CD8-positive, alpha-beta memory T cell (primary cell): ENCODE measurements around the gene PALM3. TPM values are rescaled to one million over a fixed set of nuclear protein-coding genes. Genes with fewer than 3 reads are reported as not detected.
"Not testable (repeated sequence)": the region's sequence is repeated elsewhere in the genome, so short reads cannot be mapped to it uniquely, and the experiment has no call there.

Source experiments
- CTCF ChIA-PET: fragments of 350-600 bp; sonication (Branson Sonifier 250); formaldehyde crosslinking; loops from one replicate; lab custom pipeline; 2021; ENCODE audit warnings: antibody characterized with exemption; lab: Charles Lee
- POLR2A ChIA-PET: fragments of 350-600 bp; sonication (Branson Sonifier 250); formaldehyde crosslinking; loops from one replicate; lab custom pipeline; 2021; ENCODE audit warnings: antibody characterized with exemption; lab: Charles Lee
- DNase-seq, 5 donors: peaks; one replicate each; pipeline versions ENCODE4 v3.0.0 to v3.0.0-alpha.2; 2020 to 2022; ENCODE audit warnings: mixed read lengths in 1 of 5
- H3K27ac ChIP-seq: one replicate; pipeline ENCODE4 v1.7.0; 2013; ENCODE audit warnings: low read depth, mild to moderate bottlenecking, low read length, moderate library complexity
- H3K27me3 ChIP-seq: 2 replicates; pipeline ENCODE4 v1.7.0; 2013; ENCODE audit warnings: low read length, mild to moderate bottlenecking; ENCODE audit not compliant: insufficient read depth, poor library complexity, severe bottlenecking
- H3K36me3 ChIP-seq: 2 replicates; pipeline ENCODE4 v1.7.0; 2013; ENCODE audit warnings: mild to moderate bottlenecking, low read length, moderate library complexity; ENCODE audit not compliant: insufficient read depth
- H3K4me1 ChIP-seq: 2 replicates; pipeline ENCODE4 v1.7.0; 2013; ENCODE audit warnings: mild to moderate bottlenecking, low read length, moderate library complexity; ENCODE audit not compliant: insufficient read depth
- H3K4me3 ChIP-seq: 2 replicates; pipeline ENCODE4 v1.7.0; 2013; ENCODE audit warnings: mild to moderate bottlenecking, low read length
- H3K9me3 ChIP-seq: 2 replicates; pipeline ENCODE4 v1.7.0; 2013; ENCODE audit warnings: mild to moderate bottlenecking, low read length
- H3K27ac Mint-ChIP-seq, 8 donors: one replicate each; pipeline ENCODE4 v1.8.0; 2020 to 2021; ENCODE audit warnings: mixed read lengths in 8 of 8, mild to moderate bottlenecking in 6 of 8, inconsistent platforms in 3 of 8, moderate library complexity in 3 of 8
- H3K27me3 Mint-ChIP-seq, 2 donors: one replicate each; pipeline ENCODE4 v1.8.0; 2020 to 2021; ENCODE audit warnings: mixed read lengths in 2 of 2, mild to moderate bottlenecking in 1 of 2, moderate library complexity in 1 of 2
- H3K36me3 Mint-ChIP-seq, 3 donors: one replicate each; pipeline ENCODE4 v1.8.0; 2020 to 2021; ENCODE audit warnings: mixed read lengths in 3 of 3, inconsistent platforms in 1 of 3, mild to moderate bottlenecking in 1 of 3
- H3K4me1 Mint-ChIP-seq, 3 donors: one replicate each; pipeline ENCODE4 v1.8.0; 2020 to 2021; ENCODE audit warnings: mixed read lengths in 3 of 3, inconsistent platforms in 1 of 3, mild to moderate bottlenecking in 1 of 3
- H3K4me3 Mint-ChIP-seq, 7 donors: one replicate each; pipeline ENCODE4 v1.8.0; 2020 to 2021; ENCODE audit warnings: mixed read lengths in 7 of 7, mild to moderate bottlenecking in 6 of 7, moderate library complexity in 4 of 7, inconsistent platforms in 2 of 7
- H3K9me3 Mint-ChIP-seq, 5 donors: one replicate each; pipeline ENCODE4 v1.8.0; 2020 to 2022; ENCODE audit warnings: mixed read lengths in 5 of 5, mild to moderate bottlenecking in 3 of 5, moderate library complexity in 2 of 5, inconsistent platforms in 1 of 5
- polyA plus RNA-seq: library from polyadenylated mRNA; unstranded; fragments of 300-500 nt; fragmentation: Illumina TruSeq; gene quantifications from one replicate; pipeline ENCODE4 v1.2.3, GENCODE V29; 2021
- total RNA-seq, 2 experiments: library from RNA; stranded (reverse); gene quantifications; one replicate each; pipeline ENCODE4 v1.2.3, GENCODE V29; 2021

PALM3 gene
- total and polyA plus RNA-seq, 3 experiments from 2014 or later: not detected

DNA sequence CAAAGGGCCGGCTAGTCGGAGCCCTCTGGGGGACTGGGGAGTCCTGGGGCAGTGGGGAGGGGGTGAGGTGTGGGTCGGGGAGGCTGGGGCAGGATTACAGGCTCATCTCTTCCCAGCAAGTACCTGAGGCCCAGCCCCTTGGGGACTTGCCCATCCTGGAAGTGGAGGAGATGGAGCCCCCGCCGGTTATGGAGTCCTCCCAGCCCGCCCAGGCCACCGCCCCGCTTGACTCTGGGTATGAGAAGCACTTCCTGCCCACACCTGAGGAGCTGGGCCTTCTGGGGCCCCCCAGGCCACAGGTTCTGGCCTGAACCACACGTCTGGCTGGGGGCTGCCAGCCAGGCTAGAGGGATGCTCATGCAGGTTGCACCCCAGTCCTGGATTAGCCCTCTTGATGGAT, 9.9 kb downstream of the PALM3 start:
- Histone ChIP-seq H3K4me1 (no peaks in the 10 kb centered on the region), H3K27me3 (no peaks in the 10 kb centered on the region), H3K27ac (no peak overlapping the region), H3K4me3 (no peak overlapping the region), H3K9me3 (no peaks in the 10 kb centered on the region), H3K36me3 (peaks cover 30% of the 10 kb centered on the region)
- H3K4me3 Mint-ChIP-seq: no peak overlapping the region
- CTCF ChIA-PET: interaction anchor here (2.9 to 4.5 kb wide), 2 partner anchors 7 to 18 kb away, joined by 11 to 35 read pairs; no protein-coding TSS in a partner anchor
- DNase-seq: no peak
- H3K36me3 Mint-ChIP-seq: peaks cover 8 to 48% (median 14%) of the 10 kb centered on the region in 3 donors
- peak overlapping the region in 2 of 8 donors; percentile 74 to 88 for H3K27ac Mint-ChIP-seq
- POLR2A ChIA-PET: no interaction called here
- no peaks in the 10 kb centered on the region for H3K9me3 Mint-ChIP-seq
- H3K27me3 Mint-ChIP-seq: no peaks in the 10 kb centered on the region
- H3K4me1 Mint-ChIP-seq: peaks cover 0 to 7% (median 3%) of the 10 kb centered on the region in 3 donors

DNA sequence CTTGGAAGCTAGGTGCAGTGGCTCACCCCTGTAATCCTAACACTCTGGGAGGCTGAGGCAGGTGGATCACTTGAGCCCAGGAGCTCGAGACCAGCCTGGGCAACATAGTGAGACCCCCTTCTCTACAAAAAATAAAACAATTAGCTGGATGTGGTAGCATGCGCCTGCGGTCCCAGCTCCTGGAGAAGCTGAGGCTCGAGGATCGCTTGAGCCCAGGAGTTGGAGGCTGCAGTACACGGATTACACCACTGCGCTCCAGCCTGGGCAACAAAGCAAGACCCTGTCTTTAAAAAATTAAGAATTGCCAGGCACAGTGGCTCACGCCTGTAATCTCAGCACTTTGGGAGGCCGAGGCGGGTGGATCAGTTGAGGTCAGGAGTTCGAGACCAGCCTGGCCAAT, 10.9 kb downstream of the PALM3 start:
- H3K4me1 ChIP-seq, POLR2A ChIA-PET, DNase-seq, H3K4me3 Mint-ChIP-seq, H3K27ac ChIP-seq, H3K27me3 ChIP-seq, H3K9me3 ChIP-seq, H3K9me3 Mint-ChIP-seq, H3K27me3 Mint-ChIP-seq, H3K4me1 Mint-ChIP-seq, H3K4me3 ChIP-seq: not testable (repeated sequence)
- H3K36me3 ChIP-seq: peaks cover 30% of the 10 kb centered on the region
- CTCF ChIA-PET: interaction anchor here (1.2 to 4.5 kb wide), 3 partner anchors 8 to 19 kb away, joined by 4 to 35 read pairs (median 11); no protein-coding TSS in a partner anchor
- Mint-ChIP-seq H3K36me3 (peaks cover 8 to 57% (median 14%) of the 10 kb centered on the region in 3 donors), H3K27ac (peak overlapping the region in 1 of 8 donors; percentile 29)

DNA sequence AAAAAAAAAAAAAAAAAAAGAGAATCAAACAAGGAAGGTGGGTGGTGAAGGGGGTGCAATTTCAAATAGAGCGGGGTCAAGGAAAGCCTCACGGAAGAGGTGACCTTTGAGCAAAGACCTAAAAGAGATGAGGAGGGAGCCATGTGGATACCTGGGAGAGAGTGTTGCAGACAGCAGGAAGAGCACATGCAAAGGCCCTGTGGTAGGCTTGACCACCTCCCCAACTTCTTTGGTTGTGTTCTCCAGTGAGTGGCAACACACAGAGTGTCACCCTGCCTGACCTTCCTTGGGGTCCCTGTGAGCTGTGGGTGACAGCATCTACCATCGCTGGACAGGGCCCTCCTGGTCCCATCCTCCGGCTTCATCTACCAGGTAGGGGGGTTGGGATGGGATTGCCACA, 11.4 kb downstream of the PALM3 start:
- H3K27ac ChIP-seq: no peak overlapping the region
- H3K9me3 ChIP-seq: no peaks in the 10 kb centered on the region
- DNase-seq: no peak
- no peaks in the 10 kb centered on the region for H3K27me3 ChIP-seq
- H3K27ac Mint-ChIP-seq: peak overlapping the region in 1 of 8 donors; percentile 74
- peaks cover 8 to 61% (median 14%) of the 10 kb centered on the region in 3 donors for H3K36me3 Mint-ChIP-seq
- no peak overlapping the region for H3K4me3 Mint-ChIP-seq
- peaks cover 0 to 9% (median 3%) of the 10 kb centered on the region in 3 donors for H3K4me1 Mint-ChIP-seq
- H3K27me3 Mint-ChIP-seq: no peaks in the 10 kb centered on the region
- H3K36me3 ChIP-seq: peaks cover 30% of the 10 kb centered on the region
- POLR2A ChIA-PET: no interaction called here
- H3K4me1 ChIP-seq: no peaks in the 10 kb centered on the region
- no peak overlapping the region for H3K4me3 ChIP-seq
- CTCF ChIA-PET: interaction anchor here (0.7 to 4.5 kb wide), 4 partner anchors 8 to 182 kb away, joined by 3 to 35 read pairs (median 8); no protein-coding TSS in a partner anchor
- H3K9me3 Mint-ChIP-seq: no peaks in the 10 kb centered on the region

DNA sequence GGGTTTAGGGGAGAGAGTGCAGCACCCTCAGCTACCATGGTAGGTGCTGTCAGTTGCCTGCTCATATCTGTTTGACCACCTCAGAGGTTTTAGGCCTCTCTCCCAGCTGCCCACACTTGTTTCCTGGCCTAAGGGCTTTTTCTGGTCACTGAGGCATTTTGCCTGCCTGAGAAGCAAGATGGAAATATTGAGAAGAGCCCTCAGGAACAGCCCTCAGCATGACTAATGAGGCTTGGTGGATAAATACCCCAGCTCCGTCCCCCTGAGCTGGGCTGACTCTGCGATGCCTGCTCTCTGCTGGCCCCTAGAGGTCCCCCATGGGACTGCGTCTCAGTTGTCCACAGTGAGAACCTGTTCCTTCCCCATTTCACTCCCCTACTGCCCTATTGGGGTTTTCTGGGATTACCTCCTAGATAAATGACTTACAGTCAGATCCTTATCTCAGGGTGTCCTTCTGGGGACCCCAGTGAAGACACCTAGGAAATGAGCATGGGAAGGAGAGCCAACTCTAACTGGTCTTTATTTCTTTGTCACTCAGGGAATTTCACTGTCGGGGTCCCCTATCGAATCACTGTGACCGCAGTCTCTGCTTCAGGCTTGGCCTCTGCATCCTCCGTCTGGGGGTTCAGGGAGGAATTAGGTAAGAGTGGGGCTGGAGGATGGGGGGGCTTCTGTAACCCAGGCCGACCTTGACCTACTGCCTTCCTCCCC, 13.3 kb downstream of the PALM3 start:
- Histone ChIP-seq H3K4me1 (no peaks in the 10 kb centered on the region), H3K27ac (no peak overlapping the region), H3K36me3 (peaks cover 30% of the 10 kb centered on the region), H3K4me3 (no peak overlapping the region), H3K27me3 (no peaks in the 10 kb centered on the region), H3K9me3 (no peaks in the 10 kb centered on the region)
- Mint-ChIP-seq H3K36me3 (peaks cover 8 to 64% (median 14%) of the 10 kb centered on the region in 3 donors), H3K27me3 (no peaks in the 10 kb centered on the region), H3K27ac (peak overlapping the region; percentile 13 to 87 (median 76)), H3K9me3 (no peaks in the 10 kb centered on the region), H3K4me3 (no peak overlapping the region), H3K4me1 (peaks cover 0 to 9% (median 1%) of the 10 kb centered on the region in 3 donors)
- ChIA-PET CTCF (interaction anchor here (0.6 to 4.5 kb wide), 29 partner anchors 9 to 169 kb away, joined by 3 to 35 read pairs (median 4); partner anchors contain the start of genes IL27RA, MISP3 and RFX1), POLR2A (interaction anchor here (0.7 to 1.2 kb wide), 2 partner anchors 17 to 333 kb away, joined by 5 to 8 read pairs; partner anchors contain the start of gene IL27RA)
- DNase-seq: peak; percentile 51 to 82 (median 66)

DNA sequence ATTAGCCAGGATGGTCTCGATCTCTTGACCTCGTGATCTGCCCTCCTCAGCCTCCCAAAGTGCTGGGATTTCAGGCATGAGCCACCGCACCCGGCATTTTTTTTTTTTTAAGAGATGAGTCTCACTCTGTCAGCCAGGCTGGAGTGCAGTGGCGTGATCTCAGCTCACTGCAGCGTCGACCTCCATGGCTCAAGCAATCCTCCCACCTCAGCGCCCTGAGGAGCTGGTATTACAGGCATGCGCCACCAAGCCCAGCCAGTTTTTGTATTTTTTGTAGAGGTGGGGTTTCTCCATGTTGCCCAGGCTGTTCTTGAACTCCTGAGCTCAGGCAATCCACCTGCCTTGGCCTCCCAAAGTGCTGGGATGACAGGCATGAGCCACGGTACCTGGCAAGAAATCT, 14.0 kb downstream of the PALM3 start:
- H3K27me3 Mint-ChIP-seq, H3K4me3 Mint-ChIP-seq, H3K27ac ChIP-seq, H3K9me3 Mint-ChIP-seq, DNase-seq, H3K27me3 ChIP-seq, H3K4me1 ChIP-seq, H3K27ac Mint-ChIP-seq, H3K9me3 ChIP-seq, H3K4me3 ChIP-seq: not testable (repeated sequence)
- Mint-ChIP-seq H3K4me1 (peaks cover 4 to 12% (median 4%) of the 10 kb centered on the region in 3 donors), H3K36me3 (peaks cover 10 to 66% (median 18%) of the 10 kb centered on the region in 3 donors)
- H3K36me3 ChIP-seq: peaks cover 30% of the 10 kb centered on the region
- POLR2A ChIA-PET: interaction anchor here (0.7 to 1.2 kb wide), 4 partner anchors 8 to 509 kb away, joined by 4 to 5 read pairs (median 4); partner anchors contain the start of gene IL27RA
- CTCF ChIA-PET: interaction anchor here (0.6 to 4.5 kb wide), 28 partner anchors 9 to 168 kb away, joined by 3 to 35 read pairs (median 4); partner anchors contain the start of genes IL27RA, MISP3 and RFX1

DNA sequence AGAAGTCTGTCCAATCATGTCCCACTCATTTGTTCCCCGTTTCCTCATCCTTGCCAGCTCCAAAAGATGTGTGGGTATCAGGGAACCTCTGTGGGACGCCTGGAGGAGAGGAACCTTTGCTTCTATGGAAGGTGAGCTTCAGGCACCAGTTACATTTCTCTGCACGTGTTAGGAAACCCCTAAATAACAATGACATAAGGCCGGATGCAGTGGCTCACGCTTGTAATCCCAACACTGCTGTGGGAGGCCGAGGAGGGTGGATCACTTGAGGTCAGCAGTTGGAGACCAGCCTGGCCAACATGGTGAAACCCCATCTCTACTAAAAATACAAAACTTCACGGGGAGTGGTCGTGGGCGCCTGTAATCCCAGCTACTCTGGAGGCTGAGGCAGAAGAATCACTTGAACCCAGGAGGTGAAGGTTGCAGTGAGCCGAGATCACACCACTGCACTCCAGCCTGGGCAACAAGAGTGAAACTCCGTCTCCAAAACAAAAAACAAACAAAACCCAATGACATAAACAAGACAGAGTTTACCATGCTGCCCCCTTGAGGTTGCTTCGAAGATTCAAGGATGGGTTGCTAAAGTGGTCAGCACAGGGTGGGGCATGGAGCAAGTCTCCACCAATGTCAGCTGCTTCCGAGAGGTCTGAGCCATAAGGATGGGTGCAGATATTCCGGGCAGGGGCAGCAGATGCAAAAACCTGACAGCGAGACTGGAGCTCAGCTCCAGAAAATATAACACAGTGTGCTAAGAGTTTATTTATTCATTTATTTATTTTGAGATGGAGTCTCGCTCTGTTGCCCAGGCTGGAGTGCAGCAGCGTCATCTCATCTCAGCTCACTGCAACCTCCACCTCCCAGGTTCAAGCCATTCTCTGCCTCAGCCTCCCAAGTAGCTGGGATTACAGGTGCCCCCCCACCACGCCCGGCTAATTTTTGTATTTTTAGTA, 18.9 kb downstream of the PALM3 start:
- not testable (repeated sequence) for H3K9me3 Mint-ChIP-seq, H3K9me3 ChIP-seq, H3K27me3 Mint-ChIP-seq, H3K27me3 ChIP-seq, H3K4me1 ChIP-seq, H3K4me3 ChIP-seq
- Mint-ChIP-seq H3K36me3 (peaks cover 3 to 68% (median 7%) of the 10 kb centered on the region in 3 donors), H3K4me1 (peaks cover 13 to 18% (median 17%) of the 10 kb centered on the region in 3 donors), H3K4me3 (peak overlapping the region in 3 of 7 donors; percentile 8 to 61 (median 17)), H3K27ac (peak overlapping the region; percentile 88 to 96 (median 94))
- H3K27ac ChIP-seq: peak overlapping the region; percentile 60
- CTCF ChIA-PET: interaction anchor here (0.6 to 2.7 kb wide), 12 partner anchors 8 to 306 kb away, joined by 3 to 22 read pairs (median 4); no protein-coding TSS in a partner anchor
- peaks cover 31% of the 10 kb centered on the region for H3K36me3 ChIP-seq
- DNase-seq: peak; percentile 19 to 63 (median 35)
- POLR2A ChIA-PET: interaction anchor here (2.0 kb wide), 1 partner anchor 11 kb away, joined by 6 read pairs; the partner anchor contains the start of gene IL27RA

DNA sequence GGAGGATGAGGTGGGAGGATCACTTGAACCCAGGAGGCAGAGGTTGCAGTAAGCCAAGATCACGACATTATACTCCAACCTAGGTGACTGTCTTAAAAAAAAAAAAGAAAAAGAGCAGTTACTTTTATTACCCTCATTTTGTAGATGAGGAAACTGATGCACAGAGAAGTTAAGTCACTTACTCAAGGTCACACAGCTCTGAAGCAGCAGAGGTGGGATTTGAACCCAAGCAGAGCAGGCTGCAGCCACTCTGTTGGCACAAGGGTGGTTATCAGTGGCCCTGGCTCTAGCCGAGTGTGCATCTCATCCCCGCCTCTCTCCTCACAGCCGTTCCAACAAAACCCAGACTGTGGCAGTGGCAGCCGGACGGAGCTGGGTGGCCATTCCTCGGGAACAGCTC, 22.7 kb downstream of the PALM3 start:
- POLR2A ChIA-PET: no interaction called here
- no peaks in the 10 kb centered on the region for H3K9me3 ChIP-seq
- H3K27ac ChIP-seq: no peak overlapping the region
- Mint-ChIP-seq H3K27me3 (no peaks in the 10 kb centered on the region), H3K36me3 (peaks cover 6 to 63% (median 7%) of the 10 kb centered on the region in 3 donors), H3K4me3 (no peak overlapping the region), H3K9me3 (no peaks in the 10 kb centered on the region), H3K27ac (peak overlapping the region in 2 of 8 donors; percentile 23 to 74), H3K4me1 (peaks cover 19 to 32% (median 29%) of the 10 kb centered on the region in 3 donors)
- H3K4me3 ChIP-seq: no peak overlapping the region
- CTCF ChIA-PET: interaction anchor here (1.3 kb wide), 1 partner anchor 9 kb away, joined by 4 read pairs; no protein-coding TSS in a partner anchor
- DNase-seq: no peak
- no peaks in the 10 kb centered on the region for H3K27me3 ChIP-seq
- peaks cover 31% of the 10 kb centered on the region for H3K36me3 ChIP-seq
- peaks cover 7% of the 10 kb centered on the region for H3K4me1 ChIP-seq
